PC-9 (cell line): Measurements from ENCODE around the gene TMEM167A. TPM values are rescaled to one million over a fixed set of nuclear protein-coding genes. Genes with fewer than 3 reads are reported as not detected.

ENCODE experiments used
- BruUV-seq: library from RNA; stranded (reverse); fragments of 400-500 nt; replicated peaks from 2 replicates; lab custom pipeline; 2021; lab: Mats Ljungman, UMichigan
- CTCF ChIA-PET: fragments of 300-600 bp; sonication (Branson Sonifier 250); formaldehyde crosslinking; loops from one replicate; lab custom pipeline; 2022; ENCODE audit warnings: antibody characterized with exemption; lab: Charles Lee
- POLR2A ChIA-PET: fragments of 300-600 bp; sonication (Branson Sonifier 250); formaldehyde crosslinking; loops from one replicate; lab custom pipeline; 2022; ENCODE audit warnings: antibody characterized with exemption; ENCODE audit not compliant: unreplicated experiment; lab: Charles Lee
- DNase-seq, 2 experiments: peaks; one replicate each; pipeline versions ENCODE4 v3.0.0 to v3.0.0-alpha.2; 2015 to 2022; ENCODE audit warnings: mixed read lengths in 1 of 2
- H2AFZ ChIP-seq: fragments of 200-600 bp; sonication (generic); 2 replicates; pipeline ENCODE4 v1.8.1; 2017; ENCODE audit warnings: antibody characterized with exemption
- H3F3A ChIP-seq: fragments of 200-600 bp; sonication (generic); 2 replicates; pipeline ENCODE4 v1.8.1; 2017; ENCODE audit warnings: antibody characterized with exemption, mild to moderate bottlenecking, low read depth; ENCODE audit not compliant: insufficient read depth
- H3K27ac ChIP-seq: fragments of 200-600 bp; sonication (generic); 2 replicates; pipeline ENCODE4 v1.6.1; 2016; ENCODE audit warnings: mixed run types
- H3K27me3 ChIP-seq: fragments of 200-600 bp; sonication (generic); 2 replicates; pipeline ENCODE4 v1.6.1; 2016; ENCODE audit warnings: low read depth, mixed run types; ENCODE audit not compliant: insufficient read depth
- H3K36me3 ChIP-seq: fragments of 200-600 bp; sonication (generic); 2 replicates; pipeline ENCODE4 v1.6.1; 2016; ENCODE audit warnings: low read depth, mixed run types
- H3K4me1 ChIP-seq: fragments of 200-600 bp; sonication (generic); replicated peaks from 2 replicates; pipeline ENCODE4 v1.6.1; 2016; ENCODE audit warnings: mixed run types; ENCODE audit not compliant: insufficient read depth
- H3K4me2 ChIP-seq: fragments of 200-600 bp; sonication (generic); 2 replicates; pipeline ENCODE4 v1.6.1; 2017; ENCODE audit warnings: mixed run types
- H3K4me3 ChIP-seq: fragments of 200-600 bp; sonication (generic); 2 replicates; pipeline ENCODE4 v1.6.1; 2016; ENCODE audit warnings: mixed run types
- H3K79me2 ChIP-seq: fragments of 200-600 bp; sonication (generic); 2 replicates; pipeline ENCODE4 v1.6.1; 2017; ENCODE audit warnings: low read depth, mixed run types
- H3K9me2 ChIP-seq: fragments of 200-600 bp; sonication (generic); 2 replicates; pipeline ENCODE4 v1.8.1; 2017; ENCODE audit warnings: mild to moderate bottlenecking; ENCODE audit not compliant: insufficient read depth
- H3K9me3 ChIP-seq: fragments of 200-600 bp; sonication (generic); 2 replicates; pipeline ENCODE4 v1.8.1; 2016; ENCODE audit warnings: low read depth; ENCODE audit not compliant: insufficient read depth
- H4K20me1 ChIP-seq: fragments of 200-600 bp; sonication (generic); 2 replicates; pipeline ENCODE4 v1.8.1; 2017; ENCODE audit not compliant: insufficient read depth
- EZH2 ChIP-seq: fragments of 200-600 bp; sonication (generic); IDR thresholded peaks from 2 replicates; pipeline ENCODE4 v1.8.0; 2017; ENCODE audit warnings: antibody characterized with exemption, low read depth
- intact Hi-C: fragments of 100-400 bp; cut with micrococcal nuclease; formaldehyde crosslinking; loops from one replicate; pipeline ENCODE4 v1.10.0; 2022; ENCODE audit not compliant: unreplicated experiment
- total RNA-seq: library from RNA; stranded (reverse); gene quantifications from 2 replicates; pipeline ENCODE4 v1.2.3, GENCODE V29; 2021
- TF ChIP-seq, protein P1 (sequence below): fragments of 200-600 bp; sonication (generic); conservative IDR thresholded peaks from 2 replicates; pipeline ENCODE4 v1.6.1; 2017; ENCODE audit warnings: mixed run types, antibody characterized with exemption, mild to moderate bottlenecking, moderate library complexity

Gene TMEM167A
- total RNA-seq, 1 experiment from 2014 or later, result 82.7 TPM

DNA sequence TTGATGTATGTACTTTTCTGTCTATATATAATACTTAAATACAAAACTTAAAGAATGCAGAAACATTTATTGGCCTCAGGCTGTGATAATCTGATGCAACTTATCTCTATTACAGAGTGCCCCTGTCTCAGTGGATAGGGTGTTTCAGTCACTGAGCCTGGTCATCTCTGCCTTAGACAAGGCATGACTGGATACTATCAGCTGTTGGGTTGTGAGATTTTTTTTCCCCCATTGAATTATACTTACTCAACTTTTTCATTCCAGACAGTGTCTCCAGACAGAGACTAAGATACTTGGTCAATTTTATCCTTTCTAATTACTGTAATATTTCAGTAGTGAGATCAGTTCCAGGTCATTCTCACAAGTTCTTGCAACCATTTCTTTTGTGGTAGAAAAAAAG, 26.8 kb upstream of the TMEM167A start:
- Histone ChIP-seq H3F3A (no peaks in the 10 kb centered on the region), H3K4me1 (no peaks in the 10 kb centered on the region), H3K79me2 (no peaks in the 10 kb centered on the region), H2AFZ (no peak overlapping the region), H3K4me2 (no peak overlapping the region), H3K9me3 (no peaks in the 10 kb centered on the region), H3K9me2 (no peaks in the 10 kb centered on the region), H3K4me3 (no peak overlapping the region), H3K36me3 (no peaks in the 10 kb centered on the region), H3K27ac (no peak overlapping the region), H4K20me1 (no peaks in the 10 kb centered on the region), H3K27me3 (no peaks in the 10 kb centered on the region)
- ChIA-PET POLR2A (no interaction called here), CTCF (no interaction called here)
- BruUV-seq, result no TSS peak
- intact Hi-C loops, result no loop called here
- no peak for DNase-seq
- no peak for TF ChIP-seq EZH2
- TF ChIP-seq, protein P1, sequence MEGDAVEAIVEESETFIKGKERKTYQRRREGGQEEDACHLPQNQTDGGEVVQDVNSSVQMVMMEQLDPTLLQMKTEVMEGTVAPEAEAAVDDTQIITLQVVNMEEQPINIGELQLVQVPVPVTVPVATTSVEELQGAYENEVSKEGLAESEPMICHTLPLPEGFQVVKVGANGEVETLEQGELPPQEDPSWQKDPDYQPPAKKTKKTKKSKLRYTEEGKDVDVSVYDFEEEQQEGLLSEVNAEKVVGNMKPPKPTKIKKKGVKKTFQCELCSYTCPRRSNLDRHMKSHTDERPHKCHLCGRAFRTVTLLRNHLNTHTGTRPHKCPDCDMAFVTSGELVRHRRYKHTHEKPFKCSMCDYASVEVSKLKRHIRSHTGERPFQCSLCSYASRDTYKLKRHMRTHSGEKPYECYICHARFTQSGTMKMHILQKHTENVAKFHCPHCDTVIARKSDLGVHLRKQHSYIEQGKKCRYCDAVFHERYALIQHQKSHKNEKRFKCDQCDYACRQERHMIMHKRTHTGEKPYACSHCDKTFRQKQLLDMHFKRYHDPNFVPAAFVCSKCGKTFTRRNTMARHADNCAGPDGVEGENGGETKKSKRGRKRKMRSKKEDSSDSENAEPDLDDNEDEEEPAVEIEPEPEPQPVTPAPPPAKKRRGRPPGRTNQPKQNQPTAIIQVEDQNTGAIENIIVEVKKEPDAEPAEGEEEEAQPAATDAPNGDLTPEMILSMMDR, result no peak

DNA sequence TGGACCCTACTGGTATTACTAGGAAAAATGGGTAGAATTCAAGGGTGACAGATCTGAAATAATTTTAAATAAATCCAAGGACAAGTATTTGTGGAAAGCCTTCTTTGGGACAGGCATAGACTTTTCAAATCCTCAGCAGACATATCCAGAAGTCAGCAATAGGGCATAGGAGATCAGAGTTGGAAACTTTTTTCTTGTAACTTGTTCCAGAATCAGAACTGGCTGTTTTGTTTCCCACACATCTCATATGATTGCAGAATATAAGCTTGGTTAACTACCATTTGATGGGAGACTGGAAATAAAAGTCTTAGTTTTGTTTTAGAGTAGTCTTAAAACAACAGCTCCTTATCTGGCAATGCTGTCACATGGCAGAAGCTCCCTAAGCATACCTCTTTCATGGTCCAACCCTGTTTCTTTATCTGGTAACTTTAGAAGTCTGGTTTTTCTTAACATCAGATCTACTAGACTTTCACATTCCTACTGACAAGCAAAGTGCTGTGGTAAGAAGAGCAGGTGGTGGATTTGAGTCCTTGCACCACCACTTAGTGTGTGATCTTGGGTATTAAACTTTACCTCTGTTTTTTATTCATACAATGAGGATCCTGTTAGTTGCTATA, 25.3 kb upstream of the TMEM167A start:
- CTCF ChIA-PET, result no interaction called here
- no peak overlapping the region for H3K27ac ChIP-seq
- no peak for DNase-seq
- no TSS peak for BruUV-seq
- TF ChIP-seq, protein P1, result no peak
- TF ChIP-seq EZH2, result no peak
- H2AFZ ChIP-seq, result no peak overlapping the region
- H3K4me2 ChIP-seq, result no peak overlapping the region
- H3K4me3 ChIP-seq, result no peak overlapping the region
- no peaks in the 10 kb centered on the region for H3K79me2 ChIP-seq
- H3F3A ChIP-seq, result 0 out of 2 replicates have a peak, but pooled peaks cover 5% of the 10 kb centered on the region
- H3K4me1 ChIP-seq, result peaks cover 12% of the 10 kb centered on the region
- POLR2A ChIA-PET, result no interaction called here
- H4K20me1 ChIP-seq, result no peaks in the 10 kb centered on the region
- H3K27me3 ChIP-seq, result no peaks in the 10 kb centered on the region
- intact Hi-C loops, result loop anchor here (2.0 kb wide), 1 partner anchor 78 kb away; no protein-coding TSS in a partner anchor
- no peaks in the 10 kb centered on the region for H3K36me3 ChIP-seq
- H3K9me2 ChIP-seq, result no peaks in the 10 kb centered on the region
- H3K9me3 ChIP-seq, result no peaks in the 10 kb centered on the region

DNA sequence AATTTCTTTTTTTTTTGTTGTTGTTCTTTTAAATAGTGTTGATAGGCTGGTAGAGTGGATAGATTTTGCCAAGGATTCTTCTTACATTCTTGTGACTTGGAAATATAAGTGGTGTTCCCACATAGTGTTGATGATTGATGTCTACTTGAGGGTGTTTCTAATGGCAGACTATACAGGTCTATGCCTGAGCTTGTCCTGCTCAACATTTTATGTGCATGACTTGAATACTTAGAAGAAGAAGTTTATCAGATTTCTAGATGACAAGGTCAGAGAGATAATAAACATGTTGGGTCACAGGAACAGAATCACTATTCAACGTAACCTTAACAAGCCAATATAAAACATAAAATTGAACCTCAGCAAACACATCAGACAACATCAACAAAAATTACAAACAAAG, 24.3 kb upstream of the TMEM167A start:
- H2AFZ ChIP-seq, result no peak overlapping the region
- no peaks in the 10 kb centered on the region for H3K27me3 ChIP-seq
- no peak overlapping the region for H3K4me2 ChIP-seq
- intact Hi-C loops, result no loop called here
- H3K9me2 ChIP-seq, result no peaks in the 10 kb centered on the region
- no TSS peak for BruUV-seq
- H3F3A ChIP-seq, result 0 out of 2 replicates have a peak, but pooled peaks cover 7% of the 10 kb centered on the region
- ChIA-PET POLR2A (no interaction called here), CTCF (no interaction called here)
- H3K4me3 ChIP-seq, result no peak overlapping the region
- H3K4me1 ChIP-seq, result peaks cover 16% of the 10 kb centered on the region
- H3K9me3 ChIP-seq, result no peaks in the 10 kb centered on the region
- H3K27ac ChIP-seq, result no peak overlapping the region
- no peak for TF ChIP-seq EZH2
- TF ChIP-seq, protein P1, result no peak
- no peaks in the 10 kb centered on the region for H3K36me3 ChIP-seq
- H4K20me1 ChIP-seq, result no peaks in the 10 kb centered on the region
- H3K79me2 ChIP-seq, result no peaks in the 10 kb centered on the region
- DNase-seq, result no peak
